Endodermal cell (in vitro differentiated cells): Measurements from ENCODE around the gene CAPNS1. TPM values are rescaled to one million over a fixed set of nuclear protein-coding genes. Genes with fewer than 3 reads are reported as not detected.
"Not testable (repeated sequence)": the region's sequence is repeated elsewhere in the genome, so short reads cannot be mapped to it uniquely, and the experiment has no call there.

Source experiments
- DNase-seq: peaks from one replicate; pipeline ENCODE4 v3.0.0-alpha.2; 2017
- H3K27ac ChIP-seq: 2 replicates; pipeline ENCODE4 v1.5.1; 2013; ENCODE audit warnings: mild to moderate bottlenecking, low read depth, low read length, moderate library complexity
- H3K27me3 ChIP-seq: 2 replicates; pipeline ENCODE4 v1.6.1; 2013; ENCODE audit warnings: mild to moderate bottlenecking, low read length, moderate library complexity; ENCODE audit not compliant: insufficient read depth, control insufficient read depth, poor library complexity, severe bottlenecking
- H3K36me3 ChIP-seq: 2 replicates; pipeline ENCODE4 v1.7.0; 2013; ENCODE audit warnings: mild to moderate bottlenecking, low read length, moderate library complexity; ENCODE audit not compliant: control insufficient read depth, insufficient read depth
- H3K4me1 ChIP-seq: one replicate; pipeline ENCODE4 v1.7.0; 2013; ENCODE audit warnings: low read length; ENCODE audit not compliant: control insufficient read depth, insufficient read depth
- H3K4me3 ChIP-seq: 2 replicates; pipeline ENCODE4 v1.5.1; 2013; ENCODE audit warnings: mild to moderate bottlenecking, low read length, moderate library complexity
- H3K9ac ChIP-seq: 2 replicates; pipeline ENCODE4 v1.6.1; 2013; ENCODE audit warnings: mild to moderate bottlenecking, low read length, moderate library complexity; ENCODE audit not compliant: poor library complexity, severe bottlenecking; ENCODE audit errors: extremely low read depth
- H3K9me3 ChIP-seq: 2 replicates; pipeline ENCODE4 v1.6.1; 2013; ENCODE audit warnings: mild to moderate bottlenecking, low read length, moderate library complexity; ENCODE audit not compliant: control insufficient read depth
- H3K27ac Mint-ChIP-seq: 2 replicates; pipeline ENCODE4 v1.8.0; 2020; ENCODE audit warnings: mixed read lengths
- H3K27me3 Mint-ChIP-seq: 2 replicates; pipeline ENCODE4 v1.8.0; 2021; ENCODE audit warnings: mild to moderate bottlenecking, mixed read lengths; ENCODE audit not compliant: insufficient read depth
- H3K36me3 Mint-ChIP-seq: 2 replicates; pipeline ENCODE4 v1.8.0; 2020; ENCODE audit warnings: low read depth, mixed read lengths
- H3K4me1 Mint-ChIP-seq: 2 replicates; pipeline ENCODE4 v1.8.0; 2020; ENCODE audit warnings: mixed read lengths
- H3K4me3 Mint-ChIP-seq: 2 replicates; pipeline ENCODE4 v1.8.0; 2020; ENCODE audit warnings: mild to moderate bottlenecking, moderate library complexity, mixed read lengths
- H3K9me3 Mint-ChIP-seq: 2 replicates; pipeline ENCODE4 v1.8.0; 2020; ENCODE audit warnings: mild to moderate bottlenecking, mixed read lengths
- WGBS, 2 experiments: methylation state at CpG; one replicate each; pipeline versions ENCODE4 v1.1.5 to v1.1.7; 2013; ENCODE audit warnings: missing lambda C conversion rate in 2 of 2, mixed read lengths in 1 of 2; ENCODE audit not compliant: insufficient coverage in 1 of 2, insufficient read length in 1 of 2; 5-methylcytosine and 5-hydroxymethylcytosine counted together
- total RNA-seq, 2 donors: library from RNA; stranded (reverse); fragmentation: NEBNext Ultra II Directional in 1 of 2; extraction: Animal tissue kit (Norgen Biotek cat#: 25700) in 1 of 2; gene quantifications; 2 replicates in 1 of 2; 3 replicates in 1 of 2; pipeline ENCODE4 v1.2.1, GENCODE V29; 2021
- TF ChIP-seq, protein P1 (sequence below): fragments of 200-600 bp; sonication (generic); conservative IDR thresholded peaks from 2 replicates; pipeline ENCODE4 v1.5.0; 2021; ENCODE audit warnings: antibody characterized with exemption, mild to moderate bottlenecking

CAPNS1 gene
- total RNA-seq, 2 donors from 2014 or later, result 633 to 714 TPM

DNA sequence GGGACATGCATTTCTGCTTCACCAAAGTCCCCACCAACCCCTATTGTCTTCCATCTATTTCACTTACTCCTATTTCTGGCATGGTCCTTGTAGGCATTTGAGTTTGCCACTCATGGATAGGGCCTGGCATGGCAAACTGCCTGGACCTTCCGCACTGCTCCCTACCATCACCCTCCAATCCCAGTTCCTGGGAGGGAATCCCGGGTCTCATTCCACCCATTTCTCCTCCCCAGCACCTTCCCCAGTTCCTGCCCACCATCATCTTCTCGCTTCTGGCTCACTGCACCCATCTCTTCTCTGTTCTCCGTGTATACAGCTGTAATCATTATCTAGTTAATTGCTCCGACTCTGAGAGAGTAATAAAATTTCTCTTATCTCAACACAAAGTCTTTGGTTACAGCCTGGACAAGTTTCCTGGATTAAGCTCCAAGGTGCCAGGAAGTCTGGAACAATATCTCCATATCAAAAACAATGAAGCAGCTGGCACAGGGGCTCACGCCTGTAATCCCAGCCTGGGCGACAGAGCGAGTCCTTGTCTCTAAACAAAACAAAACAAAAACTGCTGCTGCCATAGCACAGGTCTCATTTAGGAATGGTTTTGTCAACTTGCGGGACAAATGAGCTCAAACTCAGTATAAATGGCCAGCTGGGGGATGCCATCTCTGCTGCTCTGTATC is 29.4 kb downstream of the CAPNS1 start:
- Mint-ChIP-seq H3K27ac (no peak overlapping the region), H3K4me1 (no peaks in the 10 kb centered on the region)

DNA sequence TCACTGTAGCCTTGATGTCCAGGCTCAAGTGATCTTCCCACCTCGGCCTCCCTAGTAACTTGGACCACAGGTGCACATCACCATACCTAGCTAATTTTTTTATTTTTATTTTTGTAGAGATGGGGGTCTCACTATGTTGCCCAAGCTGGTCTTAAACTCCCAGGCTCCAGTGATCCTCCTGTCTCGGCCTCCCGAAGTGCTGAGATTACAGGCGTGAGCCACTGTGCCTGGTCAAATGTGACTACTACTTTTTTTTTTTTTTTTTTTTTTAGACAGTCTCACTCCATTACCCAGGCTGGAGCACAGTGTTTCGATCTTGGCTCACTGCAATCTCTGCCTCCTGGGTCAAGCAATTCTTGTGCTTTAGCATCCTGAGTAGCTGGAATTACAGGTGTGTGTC is 33.0 kb downstream of the CAPNS1 start:
- Mint-ChIP-seq H3K4me3 (no peak overlapping the region), H3K9me3 (no peaks in the 10 kb centered on the region), H3K4me1 (no peaks in the 10 kb centered on the region), H3K27me3 (no peaks in the 10 kb centered on the region), H3K27ac (no peak overlapping the region), H3K36me3 (no peaks in the 10 kb centered on the region)
- Histone ChIP-seq H3K4me1 (no peaks in the 10 kb centered on the region), H3K27ac (no peak overlapping the region), H3K9ac (no peak overlapping the region), H3K9me3 (no peaks in the 10 kb centered on the region), H3K27me3 (no peaks in the 10 kb centered on the region), H3K36me3 (no peaks in the 10 kb centered on the region), H3K4me3 (no peak overlapping the region)
- WGBS, 2 experiments, result 93 to 100% methylated on average over 1 to 5 of the region's 5 CpGs
- TF ChIP-seq, protein P1, sequence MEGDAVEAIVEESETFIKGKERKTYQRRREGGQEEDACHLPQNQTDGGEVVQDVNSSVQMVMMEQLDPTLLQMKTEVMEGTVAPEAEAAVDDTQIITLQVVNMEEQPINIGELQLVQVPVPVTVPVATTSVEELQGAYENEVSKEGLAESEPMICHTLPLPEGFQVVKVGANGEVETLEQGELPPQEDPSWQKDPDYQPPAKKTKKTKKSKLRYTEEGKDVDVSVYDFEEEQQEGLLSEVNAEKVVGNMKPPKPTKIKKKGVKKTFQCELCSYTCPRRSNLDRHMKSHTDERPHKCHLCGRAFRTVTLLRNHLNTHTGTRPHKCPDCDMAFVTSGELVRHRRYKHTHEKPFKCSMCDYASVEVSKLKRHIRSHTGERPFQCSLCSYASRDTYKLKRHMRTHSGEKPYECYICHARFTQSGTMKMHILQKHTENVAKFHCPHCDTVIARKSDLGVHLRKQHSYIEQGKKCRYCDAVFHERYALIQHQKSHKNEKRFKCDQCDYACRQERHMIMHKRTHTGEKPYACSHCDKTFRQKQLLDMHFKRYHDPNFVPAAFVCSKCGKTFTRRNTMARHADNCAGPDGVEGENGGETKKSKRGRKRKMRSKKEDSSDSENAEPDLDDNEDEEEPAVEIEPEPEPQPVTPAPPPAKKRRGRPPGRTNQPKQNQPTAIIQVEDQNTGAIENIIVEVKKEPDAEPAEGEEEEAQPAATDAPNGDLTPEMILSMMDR, result no peak
- no peak for DNase-seq

More for the DNA sequence above, 29.4 kb downstream of the CAPNS1 start:
- Mint-ChIP-seq H3K4me3 (no peak overlapping the region), H3K9me3 (no peaks in the 10 kb centered on the region), H3K36me3 (peaks cover 9% of the 10 kb centered on the region), H3K27me3 (no peaks in the 10 kb centered on the region)
- Histone ChIP-seq H3K9ac (no peak overlapping the region), H3K9me3 (no peaks in the 10 kb centered on the region), H3K27me3 (no peaks in the 10 kb centered on the region), H3K4me1 (no peaks in the 10 kb centered on the region), H3K36me3 (peaks cover 9% of the 10 kb centered on the region), H3K27ac (no peak overlapping the region), H3K4me3 (no peak overlapping the region)
- TF ChIP-seq, protein P1, result no peak
- DNase-seq, result no peak
- 88 to 92% methylated on average over 6 to 9 of the region's 9 CpGs for WGBS, 2 experiments

DNA sequence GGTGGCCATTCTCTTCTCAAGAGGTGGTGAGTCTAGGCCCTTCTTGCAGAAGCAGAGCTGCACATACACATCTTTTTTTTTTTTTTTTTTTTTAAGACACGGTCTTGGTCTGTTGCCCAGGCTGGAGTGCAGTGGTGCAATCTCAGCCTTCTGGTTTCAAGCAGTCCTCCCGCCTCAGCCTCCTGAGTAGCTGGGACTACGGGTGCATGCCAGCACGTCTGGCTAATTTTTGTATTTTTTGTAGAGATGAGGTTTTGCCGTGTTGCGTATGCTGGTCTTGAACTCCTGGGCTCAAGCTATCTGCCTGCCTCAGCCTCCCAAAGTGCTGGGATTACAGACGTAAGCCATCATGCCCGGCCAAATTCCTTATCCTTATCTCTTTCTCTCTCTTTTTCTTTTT is 34.0 kb downstream of the CAPNS1 start:
- not testable (repeated sequence) for DNase-seq, H3K9ac ChIP-seq, H3K27me3 Mint-ChIP-seq, H3K36me3 Mint-ChIP-seq, H3K4me3 Mint-ChIP-seq, H3K36me3 ChIP-seq, H3K9me3 ChIP-seq, H3K4me1 ChIP-seq, H3K4me1 Mint-ChIP-seq, H3K27me3 ChIP-seq, H3K27ac Mint-ChIP-seq, H3K4me3 ChIP-seq, H3K27ac ChIP-seq, H3K9me3 Mint-ChIP-seq
- WGBS, 2 experiments, result 88 to 92% methylated on average over 5 to 8 of the region's 8 CpGs

DNA sequence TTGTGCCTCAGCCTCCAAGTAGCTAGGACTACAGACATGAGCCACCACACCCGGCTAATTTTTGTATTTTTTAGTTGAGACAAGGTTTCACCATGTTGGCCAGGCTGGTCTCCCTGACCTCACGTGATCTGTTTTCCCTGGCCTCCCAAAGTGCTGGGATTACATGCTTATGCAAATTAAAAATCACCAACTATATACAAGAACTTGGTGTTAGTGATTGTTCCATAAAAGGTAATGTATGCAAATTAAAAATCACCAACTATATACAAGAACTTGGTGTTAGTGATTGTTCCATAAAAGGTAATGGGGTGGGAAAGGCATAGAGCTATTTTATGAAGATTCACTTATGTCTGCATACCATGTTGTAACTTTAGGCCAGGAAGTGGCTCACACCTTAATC is 39.2 kb downstream of the CAPNS1 start:
- not testable (repeated sequence) for H3K27ac ChIP-seq, H3K27me3 ChIP-seq, H3K4me1 Mint-ChIP-seq, H3K9me3 Mint-ChIP-seq, H3K9ac ChIP-seq, H3K27me3 Mint-ChIP-seq, H3K4me3 ChIP-seq, H3K4me3 Mint-ChIP-seq, H3K4me1 ChIP-seq, H3K27ac Mint-ChIP-seq, DNase-seq
- WGBS, 2 experiments, result 65% methylated on average over 2 of the region's 2 CpGs; no CpG with 5 or more reads in 1 of the 2 experiments
- H3K36me3 Mint-ChIP-seq, result peaks cover 10% of the 10 kb centered on the region
- H3K36me3 ChIP-seq, result peaks cover 11% of the 10 kb centered on the region
- peaks cover 16% of the 10 kb centered on the region for H3K9me3 ChIP-seq
